Nephron (organoid): ENCODE results near the gene SERINC1.

Experiments
- H3K27ac Mint-ChIP-seq, 3 experiments: 2 replicates each; pipeline ENCODE4 v1.8.0; 2020; ENCODE audit warnings: mixed read lengths in 3 of 3, mild to moderate bottlenecking in 2 of 3, moderate library complexity in 1 of 3
- H3K27me3 Mint-ChIP-seq: 2 replicates; pipeline ENCODE4 v1.8.0; 2021; ENCODE audit warnings: low read depth, mild to moderate bottlenecking, moderate library complexity, mixed read lengths
- H3K36me3 Mint-ChIP-seq: 2 replicates; pipeline ENCODE4 v1.8.0; 2020; ENCODE audit warnings: low read depth, mixed read lengths
- H3K4me1 Mint-ChIP-seq: 2 replicates; pipeline ENCODE4 v1.8.0; 2020; ENCODE audit warnings: mixed read lengths
- H3K4me3 Mint-ChIP-seq, 3 experiments: 2 replicates each; pipeline ENCODE4 v1.8.0; 2020; ENCODE audit warnings: mild to moderate bottlenecking in 3 of 3, mixed read lengths in 3 of 3, moderate library complexity in 2 of 3
- H3K9me3 Mint-ChIP-seq: 2 replicates; pipeline ENCODE4 v1.8.0; 2020; ENCODE audit warnings: mixed read lengths
- CTCF ChIP-seq, 3 experiments: fragments of 200-600 bp; sonication (generic); IDR thresholded peaks; one replicate each; pipeline ENCODE4 v1.5.0; 2021; ENCODE audit warnings: antibody characterized with exemption in 3 of 3; ENCODE audit not compliant: unreplicated experiment in 3 of 3

Gene SERINC1

GRCh38 chr6:122399348-122400120 is 72.1 kb downstream of the SERINC1 start, which contains the start of gene HSF2:
Gene HSF2, plus strand, starts transcription at chr6:122399652. Its CDS starts 86 bp downstream, at chr6:122399738.
- H3K9me3 Mint-ChIP-seq: no peaks in the 10 kb centered on the region
- H3K27ac Mint-ChIP-seq: peak within 1 kb of the TSS; percentile 78 to 98 (median 98)
- no peak for TF ChIP-seq CTCF (IDR thresholded peaks at IDR 0.05; ENCODE audit: unreplicated experiment in 3 of 3)
- no peaks in the 10 kb centered on the region for H3K27me3 Mint-ChIP-seq
- H3K36me3 Mint-ChIP-seq: peaks cover 10% of the 10 kb centered on the region
- peaks cover 23% of the 10 kb centered on the region for H3K4me1 Mint-ChIP-seq
- H3K4me3 Mint-ChIP-seq: peak within 1 kb of the TSS; percentile 97 to 100 (median 99)

GRCh38 chr6:122399055-122399347 is 72.6 kb downstream of the SERINC1 start:
- Mint-ChIP-seq H3K4me3 (peak overlapping the region; percentile 97 to 100 (median 99)), H3K27me3 (no peaks in the 10 kb centered on the region), H3K27ac (peak overlapping the region; percentile 78 to 98 (median 95)), H3K36me3 (peaks cover 7% of the 10 kb centered on the region), H3K9me3 (no peaks in the 10 kb centered on the region), H3K4me1 (peaks cover 21% of the 10 kb centered on the region)
- peak in 1 of 3 experiments; percentile 33 for TF ChIP-seq CTCF (IDR thresholded peaks at IDR 0.05; ENCODE audit: unreplicated experiment in 3 of 3)

- Mint-ChIP-seq H3K4me1 (no peaks in the 10 kb centered on the region), H3K4me3 (no peak overlapping the region), H3K9me3 (no peaks in the 10 kb centered on the region), H3K27ac (peak overlapping the region in 2 of 3 experiments; percentile 17 to 34), H3K36me3 (no peaks in the 10 kb centered on the region), H3K27me3 (peaks cover 4% of the 10 kb centered on the region)
- TF ChIP-seq CTCF (IDR thresholded peaks at IDR 0.05; ENCODE audit: unreplicated experiment in 3 of 3): no peak
Observed at GRCh38 chr6:122394016-122394415, 77.6 kb downstream of the SERINC1 start.

- Mint-ChIP-seq H3K4me1 (no peaks in the 10 kb centered on the region), H3K27me3 (peaks cover 4% of the 10 kb centered on the region), H3K9me3 (no peaks in the 10 kb centered on the region)
Observed at GRCh38 chr6:122393351-122393896, 78.2 kb downstream of the SERINC1 start.

More at GRCh38 chr6:122393351-122393896, 78.2 kb downstream of the SERINC1 start:
- Mint-ChIP-seq H3K27ac (no peak overlapping the region), H3K4me3 (no peak overlapping the region), H3K36me3 (no peaks in the 10 kb centered on the region)
- TF ChIP-seq CTCF (IDR thresholded peaks at IDR 0.05; ENCODE audit: unreplicated experiment in 3 of 3): no peak
